ENCODE results near the gene PTPRN2.

Gene PTPRN2

DNA sequence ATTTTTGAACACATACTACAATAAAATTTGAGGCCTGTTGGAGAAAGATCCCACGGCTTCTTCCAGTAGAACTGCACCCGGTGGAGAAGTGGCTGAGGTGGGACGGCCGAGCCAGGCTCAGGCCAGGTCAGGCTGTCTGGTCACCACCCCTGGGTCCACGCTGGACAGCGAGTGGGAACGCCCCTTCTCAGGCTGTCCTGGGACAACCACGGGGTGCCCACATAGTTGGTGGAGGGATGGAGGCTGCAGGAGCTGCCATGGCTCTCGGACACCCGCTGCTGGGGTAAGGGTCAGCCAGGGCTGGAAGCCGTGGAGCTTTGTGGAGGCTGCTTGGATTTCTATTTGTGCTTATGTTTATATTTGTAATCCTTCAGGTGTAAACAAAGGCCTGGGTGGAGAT is 1044.3 kb downstream of the PTPRN2 start:
- DNase-seq: no peak

DNA sequence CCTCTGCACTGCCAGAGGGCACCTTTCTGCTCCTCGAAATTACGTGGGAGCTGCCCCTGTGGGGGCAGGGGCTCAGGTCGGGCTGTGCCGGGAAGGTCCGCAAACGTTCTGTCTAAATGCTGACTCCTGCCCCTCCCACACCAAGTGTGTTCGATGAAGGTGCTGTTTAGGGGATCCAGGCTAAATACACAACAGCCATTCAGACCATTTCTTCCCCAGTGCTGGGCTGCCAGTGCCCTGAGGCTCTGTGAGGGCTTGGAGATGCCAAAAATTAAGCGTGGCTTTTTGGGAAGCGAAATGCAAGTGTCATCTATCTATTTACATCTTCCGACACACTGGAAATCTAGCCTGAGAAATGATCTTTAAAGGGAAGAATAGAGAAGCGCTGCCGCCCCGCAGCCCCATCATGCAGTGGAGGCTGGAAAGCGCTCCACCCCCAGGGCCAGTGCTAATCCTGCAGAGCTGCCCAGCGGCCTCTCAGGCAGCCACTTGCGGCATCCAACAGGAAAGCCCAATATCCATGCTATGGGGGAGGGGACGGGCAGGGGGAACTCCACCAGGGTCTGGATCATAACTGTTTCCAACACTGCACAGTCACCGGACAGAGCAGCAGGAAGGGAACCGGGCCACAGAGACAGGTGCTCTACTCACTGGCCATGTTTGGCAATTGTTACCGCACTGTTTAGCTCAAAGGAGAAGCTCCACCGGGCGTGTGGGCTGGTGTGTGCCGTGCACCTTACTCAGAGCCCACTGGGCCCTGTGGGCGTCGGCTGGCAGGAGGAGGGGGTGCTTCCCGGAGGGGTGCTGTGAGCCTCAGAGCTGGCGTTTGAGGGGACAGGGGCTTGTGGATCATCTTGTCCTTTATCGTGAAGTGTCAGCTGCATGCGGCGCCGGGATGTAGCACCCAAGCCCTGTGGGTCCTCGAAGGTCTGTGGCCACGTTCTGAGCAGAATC is 1045.3 kb downstream of the PTPRN2 start:
- DNase-seq: no peak

- no peak for DNase-seq
Observed at GRCh38 chr7:157541295-157542067, 1046.1 kb downstream of the PTPRN2 start.

DNA sequence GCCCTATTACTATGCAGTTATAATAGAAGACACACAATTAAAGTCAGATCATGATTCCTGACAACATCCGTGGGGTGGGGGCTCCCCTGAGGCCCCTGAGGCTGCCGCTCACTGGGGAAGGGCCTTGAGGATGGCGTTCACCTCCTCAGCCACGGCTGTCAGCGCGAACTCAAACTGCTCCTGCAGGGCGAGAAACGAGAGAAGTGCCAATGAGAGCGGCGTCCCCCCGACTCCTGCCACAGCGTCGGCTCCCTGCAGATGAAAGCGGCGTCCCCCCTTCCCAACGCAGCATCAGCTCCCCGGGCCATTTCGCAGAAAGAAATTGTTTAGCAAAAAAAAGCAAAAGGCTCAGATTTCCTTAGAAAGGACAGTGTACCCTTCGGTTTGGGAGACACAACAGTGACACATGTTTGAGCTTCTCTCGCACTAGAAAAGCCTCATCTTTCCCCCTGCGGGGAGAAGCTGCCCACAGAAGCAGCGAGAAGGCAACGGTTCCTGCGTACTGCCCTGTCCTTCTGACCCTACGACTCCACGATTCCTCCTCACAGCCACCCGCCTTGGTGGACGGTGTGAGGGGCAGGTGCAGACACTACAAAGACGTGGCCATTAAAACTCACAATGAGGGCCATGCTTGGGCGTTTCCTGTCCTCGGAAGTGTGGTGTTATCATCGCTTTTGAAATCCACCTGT is 1046.9 kb downstream of the PTPRN2 start:
- no peak for DNase-seq

DNA sequence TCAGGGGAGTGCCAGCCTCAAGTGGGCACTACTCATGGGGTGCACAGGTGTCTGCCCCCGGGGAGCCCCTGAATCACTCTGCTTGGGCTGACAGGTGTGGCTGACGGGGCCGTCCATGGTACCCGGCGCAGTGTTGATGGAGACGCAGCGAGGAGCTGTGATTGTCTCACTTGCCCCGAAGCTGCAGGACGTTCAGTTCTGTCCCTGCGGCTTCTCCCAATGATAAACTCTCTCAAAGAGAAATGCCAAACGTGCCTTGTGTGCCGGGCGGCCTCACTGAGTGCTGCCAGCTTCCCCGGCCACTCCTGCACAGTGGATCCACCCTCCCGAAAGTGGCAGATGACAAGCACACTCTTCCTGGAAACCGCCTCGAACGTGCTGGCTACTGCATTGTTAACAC is 1047.6 kb downstream of the PTPRN2 start:
- no peak for DNase-seq

- DNase-seq: no peak
Observed at GRCh38 chr7:157539521-157539920, 1048.1 kb downstream of the PTPRN2 start.

- DNase-seq: no peak
Observed at GRCh38 chr7:157538735-157539134, 1048.9 kb downstream of the PTPRN2 start.

GRCh38 chr7:157538321-157538720 is 1049.3 kb downstream of the PTPRN2 start:
- no peak for DNase-seq

- no peak for DNase-seq
Observed at GRCh38 chr7:157537056-157537455, 1050.6 kb downstream of the PTPRN2 start.

- DNase-seq: no peak
Observed at GRCh38 chr7:157532068-157532467, 1055.6 kb downstream of the PTPRN2 start.

DNA sequence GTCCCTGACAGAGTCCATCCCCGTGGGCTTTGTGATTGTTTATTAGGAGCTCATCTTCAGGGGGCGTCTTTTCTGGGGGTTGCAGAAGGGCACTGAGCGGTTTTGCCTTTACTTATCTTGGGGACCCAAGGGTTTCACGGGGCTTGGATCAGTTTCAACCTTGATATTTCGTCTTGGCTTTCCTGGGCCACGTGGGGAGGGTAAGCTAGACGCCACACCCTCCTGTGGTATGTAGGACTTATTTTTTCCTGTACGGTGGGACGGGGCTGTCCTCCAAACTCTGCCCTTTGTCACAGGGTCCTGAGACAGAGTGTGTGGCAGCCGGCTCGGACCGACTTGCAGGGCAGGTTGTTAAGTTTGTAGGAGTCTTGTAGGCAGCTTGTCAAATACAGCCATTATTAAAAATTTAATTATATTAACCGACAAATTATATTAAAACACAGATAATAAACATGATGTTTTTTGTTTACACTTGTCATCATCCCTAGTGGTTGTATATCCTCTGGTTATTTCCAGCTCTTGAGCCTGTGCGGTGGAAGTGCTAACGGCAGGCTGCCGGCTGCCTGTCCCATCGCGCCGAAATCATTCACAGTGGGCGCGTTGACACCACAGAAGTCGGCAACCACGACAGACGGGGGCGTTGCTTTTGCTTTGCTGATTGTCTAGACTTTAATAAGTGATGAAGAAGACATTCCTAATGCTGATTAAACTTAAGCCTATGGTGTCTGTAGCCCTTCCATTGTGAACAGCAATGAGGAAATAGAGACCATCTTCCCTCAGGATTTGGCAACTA is 1057.7 kb downstream of the PTPRN2 start:
- no peak for DNase-seq

GRCh38 chr7:157528785-157529341 is 1058.8 kb downstream of the PTPRN2 start:
- no peak for DNase-seq

- no peak for DNase-seq
Observed at GRCh38 chr7:157527686-157528085, 1059.9 kb downstream of the PTPRN2 start.

- DNase-seq: peak; percentile 25
Observed at GRCh38 chr7:157526913-157527634, 1060.5 kb downstream of the PTPRN2 start.

DNA sequence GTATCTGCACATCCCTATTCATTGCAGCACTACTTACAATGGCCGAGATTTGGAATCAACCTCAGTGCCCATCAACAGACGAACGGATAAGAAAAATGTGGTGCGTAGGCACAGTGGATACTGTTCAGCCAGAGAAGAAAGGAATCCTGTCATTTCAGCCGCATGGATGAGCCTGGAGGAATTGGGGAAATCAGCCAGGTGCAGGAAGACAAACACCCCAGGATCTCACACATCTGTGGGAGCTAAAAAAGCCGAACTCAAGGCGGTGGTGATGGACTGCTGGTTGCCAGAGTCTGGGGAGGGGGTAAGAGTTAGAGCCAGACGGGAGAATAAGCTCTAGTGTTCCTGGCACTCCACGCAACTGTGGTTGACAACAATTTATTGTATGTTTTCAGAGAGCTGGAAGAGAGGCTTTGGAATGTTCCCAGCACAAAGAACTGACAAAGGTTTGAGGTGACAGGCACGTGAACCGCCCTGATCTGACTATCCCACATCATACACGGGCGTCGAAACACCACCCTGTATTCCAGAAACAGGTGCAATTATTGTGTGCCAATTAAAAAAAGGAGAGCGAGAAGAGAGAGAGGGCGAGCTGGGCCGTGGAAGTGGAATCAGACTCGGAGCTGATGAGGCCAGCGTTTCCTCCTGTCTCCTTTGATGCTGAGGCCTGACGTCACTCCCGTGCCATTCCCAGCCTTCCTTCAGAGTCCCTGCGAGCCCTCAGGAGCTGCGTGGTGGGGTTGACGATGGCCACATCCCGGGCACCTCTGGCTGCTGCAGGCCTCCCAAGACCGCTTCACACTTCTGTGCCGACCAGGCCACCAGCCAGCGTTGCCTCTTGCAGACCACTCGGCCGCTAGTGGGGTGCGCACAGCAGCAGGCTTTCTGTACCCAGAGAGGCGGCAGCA is 1061.4 kb downstream of the PTPRN2 start:
- DNase-seq: no peak

- DNase-seq: no peak
Observed at GRCh38 chr7:157525491-157525915, 1062.1 kb downstream of the PTPRN2 start.

DNA sequence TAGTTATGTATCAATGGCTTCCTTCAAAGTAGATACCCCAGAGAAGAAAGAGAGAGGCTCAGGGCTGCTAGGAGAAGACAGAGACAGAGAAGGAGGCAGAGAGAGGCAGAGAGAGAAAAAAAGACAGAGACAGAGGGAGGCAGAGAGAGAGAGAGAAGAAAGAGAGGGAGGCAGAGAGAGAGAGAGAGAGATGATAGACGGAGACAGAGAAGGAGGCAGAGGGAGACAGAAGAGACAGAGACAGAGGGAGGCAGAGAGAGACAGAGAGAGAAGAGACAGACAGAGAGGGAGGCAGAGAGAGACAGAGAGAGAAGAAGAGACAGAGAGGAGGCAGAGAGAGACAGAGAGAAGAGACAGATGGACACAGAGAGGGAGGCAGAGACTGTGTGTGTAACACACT is 1062.9 kb downstream of the PTPRN2 start:
- no peak for DNase-seq

GRCh38 chr7:157523766-157524421 is 1063.7 kb downstream of the PTPRN2 start:
- DNase-seq: no peak

- no peak for DNase-seq
Observed at GRCh38 chr7:157523371-157523765, 1064.3 kb downstream of the PTPRN2 start.

- DNase-seq: no peak
Observed at GRCh38 chr7:157522954-157523353, 1064.7 kb downstream of the PTPRN2 start.
